ENCODE data around the gene SLC38A6.

- TF ChIP-seq CTCF (IDR thresholded peaks at IDR 0.05) (no peak), POLR2A (IDR thresholded peaks at IDR 0.05) (no peak)
These were observed 45.7 kb upstream of the SLC38A6 start for GRCh38 chr14:60935319-60935718.
